ENCODE data around the gene LITAFD.
"Not testable (repeated sequence)": the region's sequence is repeated elsewhere in the genome, so short reads cannot be mapped to it uniquely, and the experiment has no call there.

The LITAFD gene

GRCh38 chr16:8873866-8874195 is 8.3 kb upstream of the LITAFD start:
- DNase-seq, result not testable (repeated sequence)

- DNase-seq, result no peak
Observed at GRCh38 chr16:8874388-8874787, 7.8 kb upstream of the LITAFD start.

- not testable (repeated sequence) for DNase-seq
Observed at GRCh38 chr16:8875317-8875716, 6.8 kb upstream of the LITAFD start.

- no peak for DNase-seq
Observed at GRCh38 chr16:8877894-8878522, 4.1 kb upstream of the LITAFD start.

GRCh38 chr16:8878523-8878911 is 3.6 kb upstream of the LITAFD start:
- no peak for DNase-seq

GRCh38 chr16:8880839-8881510 is 1.2 kb upstream of the LITAFD start:
- no peak for DNase-seq

GRCh38 chr16:8882725-8883377 is 700 bp downstream of the LITAFD start:
- no peak for DNase-seq

- no peak for DNase-seq
Observed at GRCh38 chr16:8885674-8886592, 3.8 kb downstream of the LITAFD start.

GRCh38 chr16:8886593-8887430 is 4.7 kb downstream of the LITAFD start:
- no peak for DNase-seq

GRCh38 chr16:8887431-8887765 is 5.2 kb downstream of the LITAFD start:
- DNase-seq, result no peak

- DNase-seq, result no peak
Observed at GRCh38 chr16:8887952-8888560, 5.9 kb downstream of the LITAFD start.

- DNase-seq, result no peak
Observed at GRCh38 chr16:8888951-8889892, 7.1 kb downstream of the LITAFD start.

GRCh38 chr16:8889893-8890548 is 7.9 kb downstream of the LITAFD start:
- DNase-seq, result no peak

- DNase-seq, result no peak
Observed at GRCh38 chr16:8890549-8890921, 8.4 kb downstream of the LITAFD start.

- DNase-seq, result no peak
Observed at GRCh38 chr16:8892101-8892575, 10.0 kb downstream of the LITAFD start.

GRCh38 chr16:8893426-8893825 is 11.3 kb downstream of the LITAFD start:
- no peak for DNase-seq

GRCh38 chr16:8893976-8894690 is 12.0 kb downstream of the LITAFD start:
- no peak for DNase-seq

GRCh38 chr16:8894736-8895334 is 12.7 kb downstream of the LITAFD start:
- DNase-seq, result no peak
